Stimulated activated naive CD4-positive, alpha-beta T cell (primary cell): Measurements from ENCODE around the gene DELE1.
"Not testable (repeated sequence)": the region's sequence is repeated elsewhere in the genome, so short reads cannot be mapped to it uniquely, and the experiment has no call there.

Source experiments
- DNase-seq, 6 experiments: peaks; one replicate each; lab custom pipeline; 2025; lab: John Stamatoyannopoulos, UW

Gene DELE1

DNA sequence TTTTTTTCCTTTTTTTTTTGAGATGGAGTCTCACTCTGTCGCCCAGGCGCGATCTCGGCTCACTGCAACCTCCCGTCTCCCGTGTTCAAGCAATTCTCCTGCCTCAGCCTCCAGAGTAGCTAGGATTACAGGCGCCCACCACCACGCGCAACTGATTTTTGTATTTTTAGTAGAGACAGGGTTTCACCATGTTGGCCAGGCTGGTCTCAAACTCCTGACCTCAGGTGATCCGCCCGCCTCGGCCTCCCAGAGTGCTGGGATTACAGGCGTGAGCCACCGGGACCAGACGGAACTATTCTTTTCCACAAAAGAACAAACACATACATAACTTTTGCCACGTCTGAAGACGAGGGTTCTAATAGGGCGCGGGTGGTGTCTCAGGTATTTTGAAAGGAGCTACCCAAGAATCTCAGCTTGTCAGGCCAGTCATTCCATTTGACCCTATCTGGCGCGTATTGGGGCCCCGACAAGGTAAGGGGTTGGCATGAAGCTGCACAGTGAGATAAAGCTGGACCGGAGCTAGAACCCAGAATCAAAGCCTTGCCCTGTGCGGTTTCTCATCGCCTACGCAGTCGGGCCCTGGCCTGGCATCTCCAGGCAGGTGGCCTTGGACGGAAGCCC, 734 bp upstream of the DELE1 start:
- DNase-seq, result not testable (repeated sequence)

- no peak for DNase-seq
Observed at GRCh38 chr5:141926434-141926833, 2.8 kb downstream of the DELE1 start.

DNA sequence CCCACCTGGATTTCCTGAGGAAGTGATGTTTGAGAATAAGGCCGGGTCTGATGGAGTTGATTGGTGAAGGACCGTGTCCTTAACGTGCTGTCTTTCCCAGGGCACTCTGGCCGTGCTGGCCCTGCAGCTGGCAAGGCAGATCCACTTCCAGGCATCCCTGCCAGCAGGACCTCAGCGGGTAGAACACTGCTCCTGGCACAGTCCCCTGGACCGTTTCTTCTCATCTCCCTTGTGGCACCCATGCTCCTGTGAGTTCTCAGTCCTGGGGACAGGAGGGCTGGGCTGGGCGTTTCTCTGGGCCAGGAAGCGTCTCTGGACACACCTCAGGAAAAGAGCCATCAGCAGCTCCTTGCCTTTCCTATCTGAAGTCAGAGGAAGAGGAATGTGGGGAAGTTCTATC, 4.4 kb downstream of the DELE1 start:
- DNase-seq, result no peak

DNA sequence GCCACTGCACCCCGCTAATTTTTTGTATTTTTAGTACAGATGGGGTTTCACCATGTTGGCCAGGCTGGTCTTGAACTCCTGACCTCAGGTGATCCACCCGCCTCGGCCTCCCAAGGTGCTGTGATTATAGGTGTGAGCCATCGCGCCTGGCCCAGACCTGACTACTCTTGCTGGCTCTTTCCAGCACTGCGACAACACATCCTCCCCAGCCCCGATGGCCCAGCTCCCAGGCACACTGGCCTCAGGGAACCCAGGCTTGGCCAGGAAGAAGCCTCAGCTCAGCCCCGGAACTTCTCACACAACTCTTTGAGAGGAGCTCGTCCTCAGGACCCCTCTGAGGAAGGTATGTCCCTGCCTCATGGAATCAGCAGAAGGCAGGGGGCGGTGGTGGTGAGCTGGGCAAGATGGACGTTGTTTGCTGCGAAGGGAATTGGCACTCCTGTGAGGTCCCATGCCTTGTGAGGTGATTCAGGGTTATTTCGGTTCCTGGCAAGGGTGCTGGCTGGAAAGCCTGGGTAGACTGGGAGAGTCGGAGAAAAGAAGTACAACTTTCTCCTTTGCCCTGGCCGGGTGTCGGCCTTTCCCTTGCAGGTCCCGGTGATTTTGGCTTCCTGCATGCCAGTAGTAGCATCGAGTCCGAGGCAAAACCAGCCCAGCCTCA, 5.9 kb downstream of the DELE1 start:
- no peak for DNase-seq

GRCh38 chr5:141931694-141932093, 8.0 kb downstream of the DELE1 start:
- DNase-seq, result no peak

DNA sequence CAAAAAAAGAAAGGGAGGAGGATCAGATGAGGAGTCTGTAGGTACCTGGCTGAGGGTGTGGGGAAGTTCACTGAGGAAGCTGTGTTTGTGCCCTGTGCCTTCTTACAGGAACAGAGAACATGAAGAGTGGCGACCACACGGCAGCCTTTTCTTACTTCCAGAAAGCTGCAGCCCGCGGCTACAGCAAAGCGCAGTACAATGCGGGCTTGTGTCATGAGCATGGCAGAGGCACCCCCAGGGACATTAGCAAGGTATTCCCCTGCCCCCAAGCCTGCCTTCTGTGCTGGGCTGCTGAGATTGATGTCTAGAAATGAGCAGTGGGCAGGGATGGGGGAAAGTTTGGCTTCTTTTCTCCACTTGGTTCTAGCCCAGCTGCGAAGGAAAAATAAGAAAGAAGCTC, 9.5 kb downstream of the DELE1 start:
- no peak for DNase-seq

- DNase-seq, result no peak
Observed at GRCh38 chr5:141934099-141934844, 10.6 kb downstream of the DELE1 start.

GRCh38 chr5:141935538-141935937, 11.9 kb downstream of the DELE1 start:
- DNase-seq, result no peak

DNA sequence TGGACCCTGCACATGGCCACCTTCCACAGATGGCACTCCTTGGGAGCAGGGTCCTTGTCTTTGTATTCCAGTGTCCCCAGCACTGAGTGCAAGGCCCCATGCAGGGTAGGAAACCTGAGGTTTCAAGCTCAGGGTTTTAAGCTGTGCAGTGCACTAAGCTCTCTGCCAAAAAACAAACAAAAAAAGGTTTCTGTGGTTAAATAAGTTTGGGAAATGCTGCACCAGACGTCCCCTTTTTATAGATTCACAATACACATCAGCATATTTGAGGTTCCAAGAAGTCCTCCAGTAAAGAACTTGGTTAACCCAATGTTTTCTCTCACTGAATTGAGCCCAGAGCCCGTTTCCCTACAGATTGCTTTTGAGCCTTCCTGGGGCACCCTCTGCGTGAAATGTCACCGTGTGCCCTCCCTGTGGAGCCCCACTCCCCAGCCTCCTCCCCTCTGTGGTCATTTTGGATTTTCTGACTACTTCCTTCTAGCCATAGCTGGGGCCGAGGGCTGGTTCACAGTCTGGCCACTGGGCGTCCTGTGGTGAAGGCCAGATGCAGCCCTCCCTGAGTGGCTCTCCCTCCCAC, 17.1 kb downstream of the DELE1 start:
- no peak for DNase-seq

- no peak for DNase-seq
Observed at GRCh38 chr5:141941307-141941706, 17.6 kb downstream of the DELE1 start.

GRCh38 chr5:141941779-141942178, 18.1 kb downstream of the DELE1 start:
- DNase-seq, result no peak

- no peak for DNase-seq
Observed at GRCh38 chr5:141942185-141942857, 18.6 kb downstream of the DELE1 start.

- DNase-seq, result no peak
Observed at GRCh38 chr5:141944076-141944475, 20.4 kb downstream of the DELE1 start.

DNA sequence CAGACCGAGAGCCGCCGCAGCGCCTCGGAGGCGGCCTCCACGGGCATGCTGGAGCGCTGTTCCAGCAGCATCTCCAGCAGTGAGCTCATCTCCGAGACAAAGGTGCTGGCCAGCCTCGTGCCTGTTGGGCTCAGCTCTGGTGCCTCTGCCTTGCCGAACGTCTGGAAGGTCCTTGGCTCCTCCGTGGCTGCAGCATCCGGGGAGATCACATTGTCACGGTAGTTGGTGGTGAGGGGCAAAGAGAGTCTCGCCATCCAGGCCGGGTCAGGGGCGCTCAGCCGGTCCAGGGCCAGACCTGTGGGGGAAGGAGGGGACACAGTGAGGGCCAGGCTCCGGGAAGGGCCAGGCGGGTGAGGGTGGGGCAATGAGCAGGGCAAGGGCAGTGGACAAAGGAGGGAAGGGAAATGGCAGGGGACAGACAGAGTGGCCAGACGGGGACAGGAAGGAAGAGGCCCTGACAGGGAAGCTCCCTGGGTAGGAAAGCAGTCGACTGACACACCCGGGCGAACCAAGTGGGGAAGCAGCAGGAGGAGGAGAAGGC, 21.9 kb downstream of the DELE1 start:
- no peak for DNase-seq

DNA sequence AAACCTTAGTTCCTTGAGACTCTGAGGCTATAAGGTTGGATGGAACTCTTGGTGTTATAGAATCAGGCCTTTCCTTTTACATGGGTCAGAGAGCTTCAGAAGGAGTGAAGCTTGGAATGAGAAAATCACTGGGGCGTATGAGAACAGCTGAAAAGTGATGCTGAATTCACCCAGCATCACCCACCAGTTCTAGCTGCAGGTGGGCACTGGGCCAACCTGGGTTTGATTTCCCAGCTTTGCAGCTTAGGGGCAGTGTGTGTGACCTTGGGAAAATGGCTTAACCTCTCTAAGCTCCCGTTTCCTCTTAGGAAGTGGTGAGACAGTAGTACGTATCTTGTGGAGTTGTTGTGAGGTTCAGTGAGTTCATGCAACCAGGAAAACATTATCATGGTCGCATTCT, 23.6 kb downstream of the DELE1 start:
- DNase-seq, result no peak

GRCh38 chr5:141948812-141949211, 25.1 kb downstream of the DELE1 start:
- no peak for DNase-seq

DNA sequence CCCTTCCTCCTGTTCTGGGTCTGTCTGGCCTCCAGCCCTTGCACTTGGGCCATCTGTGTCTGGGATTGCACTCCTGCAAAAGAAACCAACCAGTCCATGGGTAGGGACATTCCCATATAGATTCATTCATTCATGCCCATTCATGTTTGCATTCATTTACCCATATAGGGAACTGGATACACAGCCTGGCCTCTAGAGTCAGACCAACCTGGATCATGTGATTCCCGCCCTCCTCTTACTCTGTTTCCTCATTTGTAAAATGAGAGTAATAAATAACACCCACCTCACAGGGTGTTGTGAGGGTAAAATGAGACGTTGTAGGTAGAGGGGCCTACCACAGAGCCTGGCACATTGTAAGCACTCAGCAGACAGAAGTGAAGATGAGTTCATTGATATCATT, 25.8 kb downstream of the DELE1 start:
- DNase-seq, result no peak

DNA sequence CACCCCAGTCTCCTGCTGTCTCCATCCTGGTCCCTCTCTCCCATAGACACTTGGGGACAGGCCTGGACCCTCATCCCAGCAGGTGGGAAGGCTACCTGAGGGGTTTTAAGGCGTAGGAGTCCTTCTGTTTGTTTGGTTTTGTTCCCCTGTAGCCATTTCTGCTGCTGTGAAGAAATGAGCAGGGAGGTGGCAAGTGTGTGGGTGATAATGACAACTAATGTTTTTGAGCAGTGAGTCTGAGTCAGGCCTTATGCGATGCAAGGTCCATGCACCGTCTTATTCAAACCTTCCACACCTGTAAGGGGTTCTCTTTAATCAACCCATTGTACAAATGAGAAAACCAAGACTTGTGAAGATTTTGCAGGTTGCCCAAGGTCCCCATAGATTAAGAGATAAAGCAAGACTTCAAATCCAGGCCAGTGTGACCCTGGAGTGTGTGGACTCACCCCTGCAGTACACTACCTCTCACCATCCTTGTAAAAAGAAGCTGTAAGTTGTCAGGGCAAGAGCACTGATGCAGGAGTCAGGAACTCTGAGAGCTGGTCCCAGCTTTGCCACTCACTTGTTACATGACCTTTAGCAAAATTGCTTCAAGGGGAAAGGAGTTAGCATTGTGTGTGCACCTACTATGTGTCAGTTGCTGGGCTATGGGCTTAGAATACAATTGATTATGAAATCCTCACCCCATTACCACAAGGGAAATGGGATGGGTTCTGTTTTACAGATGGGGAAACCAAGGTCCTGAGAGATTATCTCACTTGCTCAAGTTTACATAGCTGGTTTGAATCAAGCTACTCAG, 26.7 kb downstream of the DELE1 start:
- no peak for DNase-seq

DNA sequence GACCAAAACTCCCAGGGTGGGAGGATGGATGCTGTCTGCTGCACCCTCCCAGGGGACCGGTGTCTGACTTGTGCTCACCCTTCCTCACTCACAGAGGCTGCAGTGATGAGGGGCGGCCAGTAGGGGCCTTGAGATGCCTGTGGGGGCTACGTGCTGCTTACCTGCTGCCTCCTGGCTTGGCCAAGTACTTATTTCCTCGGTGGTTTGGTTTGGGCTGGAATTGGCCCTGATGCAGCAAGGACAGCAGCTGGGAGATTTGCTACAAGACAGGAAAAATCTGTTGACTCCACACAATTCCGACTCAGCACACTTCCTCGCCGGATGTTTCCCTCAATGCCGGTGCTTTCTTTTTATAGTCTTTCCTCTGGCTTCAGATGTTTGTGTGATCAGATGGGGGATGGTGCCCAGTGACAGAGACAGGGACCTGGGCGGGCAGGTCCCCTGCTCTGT, 27.7 kb downstream of the DELE1 start:
- DNase-seq, result peak in 3 of 6 experiments; percentile 3 to 52 (median 5)

DNA sequence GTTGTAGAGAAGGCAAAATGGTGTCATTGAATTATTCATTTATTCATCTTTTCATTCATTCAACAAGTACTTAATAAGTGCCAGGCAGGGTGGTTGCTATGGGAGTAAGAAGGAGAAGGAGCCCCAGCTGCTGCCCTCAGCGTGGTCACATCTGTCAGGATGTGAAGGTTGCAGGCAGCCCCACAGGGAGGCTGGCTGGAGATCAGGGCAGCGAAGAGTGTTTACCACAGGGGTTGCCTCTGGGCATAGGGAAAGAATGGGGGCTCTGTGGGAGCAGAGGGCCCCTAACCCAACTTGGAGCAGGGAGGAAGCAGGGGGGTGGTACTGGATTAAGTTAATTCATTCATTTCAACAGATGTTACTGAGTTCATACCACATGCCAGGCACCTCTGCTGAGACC, 28.3 kb downstream of the DELE1 start:
- no peak for DNase-seq

DNA sequence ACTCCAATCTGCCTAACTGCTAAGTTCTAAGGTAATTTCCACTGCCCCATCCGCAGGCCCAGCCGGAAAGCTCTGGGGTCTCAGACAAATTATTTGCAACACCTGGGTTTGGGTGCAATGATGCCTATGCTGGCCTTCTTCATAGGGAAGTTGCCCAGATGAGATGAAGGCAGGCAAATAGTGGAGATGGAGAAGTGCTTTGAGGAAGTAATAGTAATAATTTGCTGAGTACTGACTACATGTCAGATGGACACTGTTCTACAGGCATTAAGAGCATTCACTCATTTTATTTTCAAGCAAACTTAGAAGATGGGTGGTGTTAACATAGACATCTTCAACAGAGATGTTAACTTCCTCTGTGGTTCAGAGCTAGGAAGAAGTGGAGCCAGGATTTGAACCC, 30.5 kb downstream of the DELE1 start:
- DNase-seq, result no peak
